Measurements from ENCODE around the gene ENPP4. TPM values are rescaled to one million over a fixed set of nuclear protein-coding genes. Genes with fewer than 3 reads are reported as not detected.
A peak's percentile ranks its signal among the peaks of the same experiment; 100 is the strongest.

The ENPP4 gene
- total RNA-seq, 1 experiment from 2014 or later = 5.1 TPM

DNA sequence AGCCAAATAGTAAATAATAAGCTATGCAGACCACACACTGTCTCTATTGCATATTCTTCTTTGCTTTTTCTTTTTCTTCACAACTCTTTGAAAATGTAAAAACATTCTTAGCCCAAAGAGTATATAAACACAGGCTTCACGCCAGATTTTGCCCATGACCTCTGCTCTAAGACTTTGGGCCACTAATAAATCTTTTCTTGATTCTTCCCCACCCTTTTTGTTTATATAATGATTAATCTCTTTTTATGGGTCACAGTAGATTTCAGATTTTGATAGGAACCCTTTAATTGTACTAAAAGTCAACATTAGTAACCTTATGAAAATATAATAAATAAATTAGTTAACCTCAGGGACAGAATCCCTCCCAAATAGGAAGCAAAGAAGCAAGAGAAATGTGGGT lies 56.8 kb downstream of the ENPP4 start:
- Histone ChIP-seq H4K20me1 (ENCODE audit: low read length) (no peaks in the 10 kb centered on the region), H3K4me2 (ENCODE audit: low read length) (peak overlapping the region; percentile 27), H3K27me3 (ENCODE audit: low read length) (peaks cover 51% of the 10 kb centered on the region), H3K4me3 (ENCODE audit: low read length) (no peak overlapping the region), H3K9me2 (replicated peaks; ENCODE audit: low read length) (no peaks in the 10 kb centered on the region), H3K36me3 (ENCODE audit: low read depth, low read length) (no peaks in the 10 kb centered on the region), H3K4me1 (ENCODE audit: insufficient read depth, low read length) (peaks cover 33% of the 10 kb centered on the region), H3K9me3 (ENCODE audit: low read length) (no peaks in the 10 kb centered on the region), H3K9ac (ENCODE audit: low read length) (no peak overlapping the region), H3K27ac (ENCODE audit: low read length) (no peak overlapping the region), H3F3A (ENCODE audit: low read length, unreplicated experiment) (no peaks in the 10 kb centered on the region), H2AFZ (ENCODE audit: low read length) (no peak overlapping the region), H3K79me2 (ENCODE audit: low read length) (no peaks in the 10 kb centered on the region)
- no TSS peak for BruUV-seq (replicated peaks)
- DNase-seq (peak; percentile 82), ATAC-seq (peak; percentile 83)
- intact Hi-C loops (cut with micrococcal nuclease) = loop anchor here (2.0 kb wide), 1 partner anchor 58 kb away; the partner anchor contains the start of gene ENPP4
- ChIA-PET CTCF (no interaction called here), POLR2A (ENCODE audit: unreplicated experiment) (no interaction called here)
- TF ChIP-seq EZH2 (IDR thresholded peaks at IDR 0.05; ENCODE audit: low read length, unreplicated experiment) = no peak
- TF ChIP-seq, protein P1, sequence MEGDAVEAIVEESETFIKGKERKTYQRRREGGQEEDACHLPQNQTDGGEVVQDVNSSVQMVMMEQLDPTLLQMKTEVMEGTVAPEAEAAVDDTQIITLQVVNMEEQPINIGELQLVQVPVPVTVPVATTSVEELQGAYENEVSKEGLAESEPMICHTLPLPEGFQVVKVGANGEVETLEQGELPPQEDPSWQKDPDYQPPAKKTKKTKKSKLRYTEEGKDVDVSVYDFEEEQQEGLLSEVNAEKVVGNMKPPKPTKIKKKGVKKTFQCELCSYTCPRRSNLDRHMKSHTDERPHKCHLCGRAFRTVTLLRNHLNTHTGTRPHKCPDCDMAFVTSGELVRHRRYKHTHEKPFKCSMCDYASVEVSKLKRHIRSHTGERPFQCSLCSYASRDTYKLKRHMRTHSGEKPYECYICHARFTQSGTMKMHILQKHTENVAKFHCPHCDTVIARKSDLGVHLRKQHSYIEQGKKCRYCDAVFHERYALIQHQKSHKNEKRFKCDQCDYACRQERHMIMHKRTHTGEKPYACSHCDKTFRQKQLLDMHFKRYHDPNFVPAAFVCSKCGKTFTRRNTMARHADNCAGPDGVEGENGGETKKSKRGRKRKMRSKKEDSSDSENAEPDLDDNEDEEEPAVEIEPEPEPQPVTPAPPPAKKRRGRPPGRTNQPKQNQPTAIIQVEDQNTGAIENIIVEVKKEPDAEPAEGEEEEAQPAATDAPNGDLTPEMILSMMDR (conservative IDR thresholded peaks at IDR 0.05; ENCODE audit: low read depth, low read length) = no peak
- TF ChIP-seq EZH2phosphoT487 (IDR thresholded peaks at IDR 0.05; ENCODE audit: borderline replicate concordance, low read length) = no peak

DNA sequence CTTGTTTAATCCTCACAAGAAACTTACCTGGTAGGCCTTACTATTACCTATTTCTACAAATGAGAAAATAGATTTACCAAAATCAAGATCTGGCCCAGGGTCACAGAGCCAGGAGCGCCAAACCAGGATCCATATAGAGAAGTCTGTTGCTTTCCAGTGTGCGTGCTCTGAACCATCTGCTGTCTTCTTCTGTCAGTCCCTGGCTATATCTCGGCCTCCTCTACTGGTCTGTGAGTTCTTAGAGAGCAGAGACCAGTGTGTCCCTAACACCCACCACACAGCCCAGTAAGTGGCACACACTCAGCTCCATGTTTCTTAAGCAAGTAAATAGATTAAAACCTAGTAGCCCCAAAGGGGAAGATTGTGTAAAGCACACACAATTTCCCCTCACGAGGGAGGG lies 59.9 kb downstream of the ENPP4 start:
- no peaks in the 10 kb centered on the region for H3K36me3 ChIP-seq (ENCODE audit: low read depth, low read length)
- H3K79me2 ChIP-seq (ENCODE audit: low read length) = no peaks in the 10 kb centered on the region
- H3K4me2 ChIP-seq (ENCODE audit: low read length) = no peak overlapping the region
- H3F3A ChIP-seq (ENCODE audit: low read length, unreplicated experiment) = no peaks in the 10 kb centered on the region
- BruUV-seq (replicated peaks) = no TSS peak
- ChIA-PET POLR2A (ENCODE audit: unreplicated experiment) (no interaction called here), CTCF (interaction anchor here (0.5 kb wide), 1 partner anchor 99 kb away, joined by 3 read pairs; no protein-coding TSS in a partner anchor)
- no peak overlapping the region for H3K27ac ChIP-seq (ENCODE audit: low read length)
- H3K27me3 ChIP-seq (ENCODE audit: low read length) = peaks cover 58% of the 10 kb centered on the region
- peaks cover 29% of the 10 kb centered on the region for H3K4me1 ChIP-seq (ENCODE audit: insufficient read depth, low read length)
- no peak for DNase-seq
- intact Hi-C loops (cut with micrococcal nuclease) = no loop called here
- H2AFZ ChIP-seq (ENCODE audit: low read length) = no peak overlapping the region
- ATAC-seq = no peak
- no peaks in the 10 kb centered on the region for H4K20me1 ChIP-seq (ENCODE audit: low read length)
- no peaks in the 10 kb centered on the region for H3K9me3 ChIP-seq (ENCODE audit: low read length)
- no peak overlapping the region for H3K9ac ChIP-seq (ENCODE audit: low read length)
- H3K4me3 ChIP-seq (ENCODE audit: low read length) = no peak overlapping the region
- TF ChIP-seq EZH2 (IDR thresholded peaks at IDR 0.05; ENCODE audit: low read length, unreplicated experiment) (no peak), EZH2phosphoT487 (IDR thresholded peaks at IDR 0.05; ENCODE audit: borderline replicate concordance, low read length) (no peak)
- TF ChIP-seq, protein P1 (conservative IDR thresholded peaks at IDR 0.05; ENCODE audit: low read depth, low read length) = no peak
- H3K9me2 ChIP-seq (replicated peaks; ENCODE audit: low read length) = no peaks in the 10 kb centered on the region

DNA sequence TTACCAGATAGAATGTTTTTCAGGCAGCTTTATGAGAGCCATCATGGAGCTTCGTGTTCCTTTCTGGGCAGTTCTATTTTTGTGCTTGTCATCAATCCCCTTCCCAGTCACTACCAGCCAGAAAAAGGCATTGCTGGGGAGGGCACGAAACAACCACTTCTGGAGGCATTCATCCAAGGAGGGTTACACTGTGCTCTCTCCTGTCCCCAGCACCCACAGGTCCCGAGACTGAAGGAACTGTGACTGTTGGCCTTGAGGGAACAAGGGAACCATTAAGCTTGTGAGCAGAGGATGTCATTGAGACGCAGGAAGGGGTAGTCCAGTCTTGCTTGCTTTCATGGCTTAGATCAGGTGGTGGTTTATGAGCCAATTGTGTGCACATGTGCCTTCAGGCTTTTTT lies 61.1 kb downstream of the ENPP4 start:
- intact Hi-C loops (cut with micrococcal nuclease) = no loop called here
- Histone ChIP-seq H3K36me3 (ENCODE audit: low read depth, low read length) (no peaks in the 10 kb centered on the region), H3K4me1 (ENCODE audit: insufficient read depth, low read length) (peaks cover 24% of the 10 kb centered on the region), H3K27me3 (ENCODE audit: low read length) (peaks cover 56% of the 10 kb centered on the region), H3K9me3 (ENCODE audit: low read length) (no peaks in the 10 kb centered on the region), H2AFZ (ENCODE audit: low read length) (no peak overlapping the region), H3K4me3 (ENCODE audit: low read length) (no peak overlapping the region), H3K79me2 (ENCODE audit: low read length) (no peaks in the 10 kb centered on the region), H3K27ac (ENCODE audit: low read length) (no peak overlapping the region), H3K9me2 (replicated peaks; ENCODE audit: low read length) (no peaks in the 10 kb centered on the region), H3K9ac (ENCODE audit: low read length) (no peak overlapping the region), H4K20me1 (ENCODE audit: low read length) (no peaks in the 10 kb centered on the region), H3F3A (ENCODE audit: low read length, unreplicated experiment) (no peaks in the 10 kb centered on the region), H3K4me2 (ENCODE audit: low read length) (no peak overlapping the region)
- DNase-seq (no peak), ATAC-seq (no peak)
- TF ChIP-seq EZH2phosphoT487 (IDR thresholded peaks at IDR 0.05; ENCODE audit: borderline replicate concordance, low read length) (no peak), EZH2 (IDR thresholded peaks at IDR 0.05; ENCODE audit: low read length, unreplicated experiment) (no peak)
- TF ChIP-seq, protein P1 (conservative IDR thresholded peaks at IDR 0.05; ENCODE audit: low read depth, low read length) = no peak
- BruUV-seq (replicated peaks) = no TSS peak
- CTCF ChIA-PET = no interaction called here
- POLR2A ChIA-PET (ENCODE audit: unreplicated experiment) = no interaction called here

All from PC-3 (cell line).